GM12878 (cell line): ENCODE results near the gene HSD3B2. TPM values are rescaled to one million over a fixed set of nuclear protein-coding genes. Genes with fewer than 3 reads are reported as not detected.

ENCODE experiments used
- ATAC-seq: fragments of 200-7000 bp; cut with Tn5 transposase; 3 replicates; pipeline ENCODE4 v1.9.1; 2020; ENCODE audit warnings: mild to moderate bottlenecking, moderate library complexity
- BruUV-seq: library from RNA; stranded (reverse); fragments of 400-500 nt; replicated peaks from 2 replicates; lab custom pipeline; 2021; lab: Mats Ljungman, UMichigan
- CTCF ChIA-PET: fragments of 300-600 bp; sonication (Branson Sonifier 250); formaldehyde crosslinking; extraction: SDS; loops from one replicate; lab custom pipeline; 2021; ENCODE audit warnings: inconsistent platforms; lab: Yijun Ruan, JAX
- POLR2A ChIA-PET: fragments of 350-600 bp; formaldehyde crosslinking; extraction: SDS; loops from one replicate; lab custom pipeline; 2021; ENCODE audit warnings: inconsistent platforms; lab: Charles Lee
- RAD21 ChIA-PET: fragments of 300-600 bp; sonication (Branson Sonifier 250); formaldehyde crosslinking; loops from one replicate; lab custom pipeline; 2023; ENCODE audit warnings: antibody characterized with exemption; ENCODE audit not compliant: unreplicated experiment; lab: Charles Lee
- SMC1A ChIA-PET: fragments of 300-600 bp; sonication (Branson Sonifier 250); formaldehyde crosslinking; loops from one replicate; lab custom pipeline; 2023; ENCODE audit not compliant: unreplicated experiment, uncharacterized antibody; lab: Charles Lee
- DNase-seq: peaks from one replicate; pipeline ENCODE4 v3.0.0-alpha.2; 2011; ENCODE audit warnings: low read depth, low spot score
- FAIRE-seq: peaks from 3 replicates; lab custom pipeline; 2011; peaks lifted over from hg19 to GRCh38; lab: Jason Lieb, UNC
- H2AFZ ChIP-seq: 2 replicates; pipeline ENCODE4 v1.6.0; 2011; ENCODE audit warnings: low read depth, low read length, control low read depth; ENCODE audit not compliant: control insufficient read depth
- H3K27ac ChIP-seq: 2 replicates; pipeline ENCODE4 v1.5.1; 2011; ENCODE audit warnings: control low read depth; ENCODE audit not compliant: control insufficient read depth, insufficient read depth
- H3K27me3 ChIP-seq, 2 experiments: replicated peaks in 1 of 2; 2 replicates each; pipeline versions ENCODE4 v1.6.0 to v1.6.1; 2011; ENCODE audit warnings: low read length in 1 of 2; ENCODE audit not compliant: control insufficient read depth in 2 of 2, insufficient read depth in 2 of 2
- H3K36me3 ChIP-seq, 2 experiments: 2 replicates each; pipeline ENCODE4 v1.5.1; 2011; ENCODE audit warnings: low read length in 1 of 2; ENCODE audit not compliant: control insufficient read depth in 2 of 2, insufficient read depth in 2 of 2
- H3K4me1 ChIP-seq: 2 replicates; pipeline ENCODE4 v1.6.1; 2011; ENCODE audit warnings: mild to moderate bottlenecking, low read length, moderate library complexity, mixed read lengths; ENCODE audit not compliant: control insufficient read depth, insufficient read depth
- H3K4me2 ChIP-seq: 2 replicates; pipeline ENCODE4 v1.6.0; 2011; ENCODE audit warnings: control low read depth; ENCODE audit not compliant: control insufficient read depth, insufficient read depth
- H3K4me3 ChIP-seq: fragments of 200-600 bp; sonication (generic); 2 replicates; pipeline ENCODE4 v1.5.1; 2016
- H3K79me2 ChIP-seq: 2 replicates; pipeline ENCODE4 v1.6.0; 2011; ENCODE audit warnings: low read length; ENCODE audit not compliant: control insufficient read depth, insufficient read depth
- H3K9ac ChIP-seq: 2 replicates; pipeline ENCODE4 v1.8.0; 2011; ENCODE audit warnings: low read length, control low read depth, mixed read lengths; ENCODE audit not compliant: control insufficient read depth, insufficient read depth
- H3K9me3 ChIP-seq: replicated peaks from 3 replicates; pipeline ENCODE4 v1.5.1; 2011; ENCODE audit warnings: mild to moderate bottlenecking, low read length; ENCODE audit not compliant: control insufficient read depth, insufficient read depth
- H4K20me1 ChIP-seq: 2 replicates; pipeline ENCODE4 v1.6.0; 2011; ENCODE audit not compliant: control insufficient read depth, insufficient read depth
- BHLHE40 ChIP-seq, 2 experiments: fragments of 450-650 bp in 1 of 2; IDR thresholded peaks; 2 replicates each; pipeline ENCODE4 v1.6.1; 2011 to 2017; ENCODE audit warnings: low read depth in 2 of 2, borderline replicate concordance in 1 of 2, improper control_type of control experiment in 1 of 2, low read length in 1 of 2, mild to moderate bottlenecking in 1 of 2
- CBX3 ChIP-seq: fragments of 200-600 bp; sonication (generic); IDR thresholded peaks from 2 replicates; pipeline ENCODE4 v1.6.1; 2016; ENCODE audit warnings: low read depth, borderline replicate concordance
- CHD1 ChIP-seq: IDR thresholded peaks from 2 replicates; pipeline ENCODE4 v1.6.1; 2012; ENCODE audit warnings: low read depth, low read length, improper control_type of control experiment
- EP300 ChIP-seq, 2 experiments: fragments of 150-350 bp in 1 of 2; IDR thresholded peaks; 2 replicates each; pipeline ENCODE4 v1.6.1; 2011 to 2012; ENCODE audit warnings: low read depth in 2 of 2, low read length in 2 of 2, borderline replicate concordance in 1 of 2, improper control_type of control experiment in 1 of 2, inconsistent platforms in 1 of 2; ENCODE audit not compliant: control insufficient read depth in 1 of 2
- IRF3 ChIP-seq: fragments of 450-650 bp; IDR thresholded peaks from 2 replicates; pipeline ENCODE4 v1.6.1; 2014; ENCODE audit warnings: mild to moderate bottlenecking
- KDM1A ChIP-seq: fragments of 200-600 bp; sonication (generic); IDR thresholded peaks from 2 replicates; pipeline ENCODE4 v1.6.1; 2016; ENCODE audit warnings: borderline replicate concordance
- MTA3 ChIP-seq: IDR thresholded peaks from 2 replicates; pipeline ENCODE4 v1.6.1; 2012; ENCODE audit warnings: low read length, inconsistent platforms, borderline replicate concordance
- NFYA ChIP-seq: IDR thresholded peaks from 2 replicates; pipeline ENCODE4 v1.6.1; 2011; ENCODE audit warnings: low read depth, mild to moderate bottlenecking, low read length, improper control_type of control experiment, borderline replicate concordance
- NR2F1 ChIP-seq: fragments of 450-650 bp; conservative IDR thresholded peaks from 2 replicates; pipeline ENCODE4 v1.6.1; 2017; ENCODE audit warnings: mild to moderate bottlenecking
- PBX3 ChIP-seq: IDR thresholded peaks from 2 replicates; pipeline ENCODE4 v1.6.1; 2011; ENCODE audit warnings: mild to moderate bottlenecking, low read depth, low read length, moderate library complexity; ENCODE audit not compliant: insufficient replicate concordance
- RELB ChIP-seq: fragments of 450-650 bp; IDR thresholded peaks from 2 replicates; pipeline ENCODE4 v1.6.1; 2017; ENCODE audit warnings: low read depth, mild to moderate bottlenecking, moderate library complexity
- RUNX3 ChIP-seq: IDR thresholded peaks from 2 replicates; pipeline ENCODE4 v1.6.1; 2012; ENCODE audit warnings: low read length, inconsistent platforms
- USF2 ChIP-seq: IDR thresholded peaks from 2 replicates; pipeline ENCODE4 v1.6.1; 2011; ENCODE audit warnings: low read depth, low read length, improper control_type of control experiment, borderline replicate concordance
- ZNF622 ChIP-seq: fragments of 450-650 bp; IDR thresholded peaks from 2 replicates; pipeline ENCODE4 v1.6.1; 2017; ENCODE audit warnings: mild to moderate bottlenecking, inconsistent platforms
- in situ Hi-C: fragments of 300-500 bp; cut with MboI; formaldehyde crosslinking; loops from 9 replicates; pipeline ENCODE4 v1.14.3; 2018; ENCODE audit warnings: mixed read lengths
- intact Hi-C: fragments of 100-400 bp; cut with micrococcal nuclease; formaldehyde crosslinking; loops from one replicate; pipeline ENCODE4 v1.14.2; 2022; ENCODE audit not compliant: unreplicated experiment
- polyA plus RNA-seq, 11 experiments: library from polyadenylated mRNA; depleted of rRNA in 4 of 11; unstranded in 6 of 11; stranded (reverse) in 5 of 11; fragments of >200 nt; fragmentation: Nextera tagmentation in 4 of 11; fragmentation: Illumina TruSeq in 1 of 11; extraction: Ambion mirVana in 4 of 11; extraction: Trizol in 1 of 11; gene quantifications; 1 replicate in 1 of 11; 2 replicates in 10 of 11; pipeline versions ENCODE4 v1.2.1 to v1.2.3, GENCODE V29; 2011 to 2016; ENCODE audit warnings: inconsistent platforms in 2 of 11, missing spikeins in 2 of 11, low read depth in 1 of 11
- total RNA-seq, 4 experiments: library from RNA; depleted of rRNA in 3 of 4; stranded (reverse); fragments of >200 nt in 3 of 4; fragmentation: Illumina TruSeq in 1 of 4; extraction: Trizol in 1 of 4; gene quantifications; 2 replicates each; pipeline versions ENCODE4 v1.2.1 to v1.2.3, GENCODE V29; 2013 to 2021

The HSD3B2 gene
- total and polyA plus RNA-seq, 10 of the 15 experiments (the other 5 are each of a cell fraction or from before 2014, with no cell fraction given) = 0.56 TPM; not detected in 9

GRCh38 chr1:119409731-119410130, 5.2 kb upstream of the HSD3B2 start:
- H3K79me2 ChIP-seq = no peaks in the 10 kb centered on the region
- H2AFZ ChIP-seq = no peak overlapping the region
- H3K27me3 ChIP-seq = no peaks in the 10 kb centered on the region; a peak in 1 of 4 replicates
- no peak for TF ChIP-seq CBX3
- no peak for TF ChIP-seq PBX3
- TF ChIP-seq EP300 (IDR thresholded peaks at IDR 0.05; ENCODE audit: borderline replicate concordance in 1 of 2, control insufficient read depth in 1 of 2, low read depth in 2 of 2, low read length in 2 of 2) = no peak
- no peak for TF ChIP-seq KDM1A
- TF ChIP-seq ZNF622 = no peak
- no peak for TF ChIP-seq CHD1
- TF ChIP-seq RELB = no peak
- TF ChIP-seq USF2 = no peak
- no peak for TF ChIP-seq MTA3
- no peak for TF ChIP-seq NR2F1
- no peak for TF ChIP-seq RUNX3
- no peak for TF ChIP-seq IRF3
- TF ChIP-seq BHLHE40 (IDR thresholded peaks at IDR 0.05; ENCODE audit: borderline replicate concordance in 1 of 2, low read depth in 2 of 2, low read length in 1 of 2) = no peak
- no peak for TF ChIP-seq NFYA
- H3K4me2 ChIP-seq = no peak overlapping the region
- in situ Hi-C loops (loop anchor here (5.0 kb wide), 1 partner anchor 52 kb away; no protein-coding TSS in a partner anchor), intact Hi-C loops (no loop called here)
- no peak overlapping the region for H3K9ac ChIP-seq
- ChIA-PET RAD21 (no interaction called here), CTCF (no interaction called here), SMC1A (no interaction called here), POLR2A (no interaction called here)
- no peaks in the 10 kb centered on the region for H3K36me3 ChIP-seq
- no peak for FAIRE-seq
- H3K9me3 ChIP-seq = no peaks in the 10 kb centered on the region
- H3K4me1 ChIP-seq = no peaks in the 10 kb centered on the region
- ATAC-seq = no peak
- no TSS peak for BruUV-seq
- H4K20me1 ChIP-seq = no peaks in the 10 kb centered on the region
- H3K27ac ChIP-seq = no peak overlapping the region
- H3K4me3 ChIP-seq = no peak overlapping the region
- DNase-seq = no peak
